LNCAP (cell line): ENCODE measurements around the gene TULP4.

Source experiments
- CTCF ChIP-seq: fragments of 450-650 bp; IDR thresholded peaks from 2 replicates; pipeline ENCODE4 v1.5.1; 2017; ENCODE audit warnings: mild to moderate bottlenecking

The TULP4 gene

GRCh38 chr6:158322400-158322723 lies 10.1 kb downstream of the TULP4 start:
- no peak for TF ChIP-seq CTCF

GRCh38 chr6:158322724-158323560 lies 10.7 kb downstream of the TULP4 start:
- TF ChIP-seq CTCF, result no peak

GRCh38 chr6:158323561-158323958 lies 11.3 kb downstream of the TULP4 start:
- TF ChIP-seq CTCF, result no peak

GRCh38 chr6:158324136-158324535 lies 11.9 kb downstream of the TULP4 start:
- TF ChIP-seq CTCF, result no peak

GRCh38 chr6:158327211-158327610 lies 14.9 kb downstream of the TULP4 start:
- no peak for TF ChIP-seq CTCF

- no peak for TF ChIP-seq CTCF
Measured at GRCh38 chr6:158328952-158329351, 16.7 kb downstream of the TULP4 start.

GRCh38 chr6:158329531-158329930 lies 17.3 kb downstream of the TULP4 start:
- no peak for TF ChIP-seq CTCF

- no peak for TF ChIP-seq CTCF
Measured at GRCh38 chr6:158330016-158330415, 17.8 kb downstream of the TULP4 start.
